ENCODE measurements around the gene FPR2.
A peak's percentile ranks its signal among the peaks of the same experiment; 100 is the strongest.
"Not testable (repeated sequence)": the region's sequence is repeated elsewhere in the genome, so short reads cannot be mapped to it uniquely, and the experiment has no call there.

FPR2 gene

GRCh38 chr19:51784922-51785690, 24.1 kb downstream of the FPR2 start:
- DNase-seq: peak; percentile 98

GRCh38 chr19:51786646-51787494, 25.9 kb downstream of the FPR2 start:
- peak; percentile 53 for DNase-seq

GRCh38 chr19:51788029-51788428, 27.0 kb downstream of the FPR2 start:
- no peak for DNase-seq

- no peak for DNase-seq
Observed at GRCh38 chr19:51789061-51789795, 28.2 kb downstream of the FPR2 start.

- no peak for DNase-seq
Observed at GRCh38 chr19:51792932-51793331, 32.0 kb downstream of the FPR2 start.

DNA sequence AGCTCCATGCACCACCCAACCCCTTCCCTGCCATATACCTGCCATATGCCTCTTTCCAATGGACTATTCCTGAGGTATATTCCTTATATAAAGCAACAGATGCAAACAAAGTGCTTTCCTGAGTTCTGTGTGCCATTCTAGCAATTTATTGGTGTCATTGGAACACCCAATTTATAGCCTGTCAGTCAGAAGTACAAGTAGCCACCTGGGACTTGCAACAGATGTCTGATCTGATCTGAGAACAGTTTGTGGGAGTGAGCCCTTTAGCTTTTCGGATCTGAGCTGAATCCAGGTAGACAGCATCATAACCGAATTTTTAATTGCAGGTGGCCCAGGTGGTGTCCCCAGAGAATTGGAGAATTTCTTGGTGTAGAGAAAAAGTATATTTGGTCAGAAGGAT, 33.0 kb downstream of the FPR2 start:
- no peak for DNase-seq

DNA sequence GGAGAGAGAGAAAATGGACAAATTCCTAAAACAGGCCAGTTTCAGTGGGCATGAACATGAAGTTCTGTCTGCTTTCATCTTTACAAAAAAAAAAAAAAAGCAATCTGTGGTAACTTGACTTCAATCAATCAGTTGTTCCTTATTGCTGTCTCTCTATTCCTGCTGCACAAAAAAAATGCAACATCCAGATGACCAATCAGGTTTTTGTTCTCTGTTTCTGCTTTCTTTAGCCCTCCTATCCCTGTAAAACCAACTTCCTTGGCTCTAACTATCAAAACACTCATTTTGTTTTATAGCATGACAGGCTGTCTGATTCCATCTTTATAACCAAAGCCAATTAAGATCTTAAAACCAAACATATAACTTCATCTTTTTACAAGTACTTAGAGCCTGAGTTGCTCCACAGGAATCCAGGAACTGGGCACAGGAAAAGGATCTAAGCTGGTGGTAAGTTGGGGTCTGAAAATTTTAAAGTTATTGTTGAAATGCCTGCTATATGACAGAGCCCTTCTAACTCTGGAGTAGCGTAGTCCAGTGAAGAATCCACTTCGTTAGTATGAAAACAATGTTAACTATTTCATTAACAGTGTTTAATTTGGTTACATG, 34.0 kb downstream of the FPR2 start, which contains the start of gene FPR3:
TSS of gene FPR3 (plus strand) at position 273 of the 606 bp plus-strand sequence. CDS start 28,592 bp downstream, outside the sequence.
- peak; percentile 67 for DNase-seq

- peak; percentile 99 for DNase-seq
Observed at GRCh38 chr19:51796195-51796679, 35.3 kb downstream of the FPR2 start.

DNA sequence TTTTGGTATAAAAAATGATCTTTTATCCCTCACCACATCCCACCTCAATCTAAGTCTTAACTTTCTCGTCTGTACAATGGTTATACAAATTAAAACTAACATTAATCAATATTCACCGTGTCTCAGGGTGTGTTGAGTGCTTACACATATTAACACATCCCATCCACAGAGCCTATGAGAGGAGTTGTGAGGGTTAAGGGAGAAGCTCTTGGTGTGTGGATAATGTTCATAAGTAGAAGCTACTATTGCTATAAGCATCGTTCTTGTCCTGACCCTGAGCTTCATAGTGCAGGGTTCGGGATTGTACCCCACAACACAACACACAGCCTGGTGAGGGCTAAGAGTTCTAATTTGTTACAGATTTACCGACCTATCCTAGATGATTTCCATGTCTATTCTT, 36.5 kb downstream of the FPR2 start:
- peak; percentile 72 for DNase-seq

GRCh38 chr19:51798062-51798461, 37.1 kb downstream of the FPR2 start:
- no peak for DNase-seq

- peak; percentile 93 for DNase-seq
Observed at GRCh38 chr19:51799034-51799773, 38.2 kb downstream of the FPR2 start.

GRCh38 chr19:51799774-51800472, 38.9 kb downstream of the FPR2 start:
- DNase-seq: peak; percentile 75

DNA sequence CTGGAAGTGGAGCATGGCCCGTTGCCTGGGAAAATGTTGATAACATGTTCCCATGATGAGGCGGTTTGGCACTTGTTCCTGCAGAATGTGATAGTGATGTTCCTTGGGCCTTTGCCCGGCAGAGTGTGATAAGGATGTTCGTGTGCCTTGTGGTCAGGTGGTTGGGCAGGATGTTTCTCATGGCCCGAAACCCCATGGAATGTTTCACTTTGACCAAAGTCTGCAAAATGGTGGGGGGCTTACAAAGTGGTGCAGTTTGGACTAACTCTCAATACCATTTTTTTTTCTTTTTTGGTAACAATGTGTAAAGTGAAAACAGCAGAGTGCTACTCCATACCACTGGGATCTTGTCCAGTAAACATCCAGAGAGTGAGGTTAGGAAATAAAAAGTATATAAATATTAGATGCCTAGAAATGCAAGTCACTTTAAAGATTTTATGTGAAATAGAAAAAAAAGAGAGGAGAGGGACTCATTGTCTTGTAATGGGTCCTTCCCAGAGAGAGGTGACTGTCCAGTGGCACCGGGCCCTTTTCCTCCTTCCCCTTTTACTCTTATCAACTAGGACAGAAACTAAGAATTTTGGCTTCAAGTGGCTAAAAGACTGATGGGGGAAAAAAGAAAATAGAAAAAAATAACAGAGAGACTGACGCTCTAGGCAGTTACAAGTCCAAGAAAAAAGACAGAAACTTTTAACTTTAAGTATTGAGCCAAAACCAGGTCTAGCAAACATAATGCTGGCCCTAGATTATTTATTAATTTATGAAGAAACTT, 39.7 kb downstream of the FPR2 start:
- peak; percentile 99 for DNase-seq

DNA sequence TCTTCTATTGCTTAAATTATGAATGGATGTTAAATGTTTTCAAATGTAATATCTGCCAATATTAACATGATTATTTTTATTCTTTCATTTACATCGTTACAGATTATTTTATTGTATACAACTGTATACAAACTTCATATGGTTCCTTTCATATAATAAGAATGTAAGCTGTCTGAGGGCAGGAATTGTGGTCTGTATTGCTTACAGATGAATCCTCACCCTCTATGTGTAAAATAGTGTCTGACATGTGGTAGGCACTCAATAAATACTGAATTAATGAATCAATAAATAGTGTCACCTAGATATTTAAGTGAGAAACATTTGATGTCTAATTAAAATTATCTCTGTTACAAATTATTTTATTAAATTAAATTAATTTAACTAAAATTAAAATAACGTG, 41.8 kb downstream of the FPR2 start:
- DNase-seq: no peak

GRCh38 chr19:51803519-51803918, 42.5 kb downstream of the FPR2 start:
- peak; percentile 90 for DNase-seq

DNA sequence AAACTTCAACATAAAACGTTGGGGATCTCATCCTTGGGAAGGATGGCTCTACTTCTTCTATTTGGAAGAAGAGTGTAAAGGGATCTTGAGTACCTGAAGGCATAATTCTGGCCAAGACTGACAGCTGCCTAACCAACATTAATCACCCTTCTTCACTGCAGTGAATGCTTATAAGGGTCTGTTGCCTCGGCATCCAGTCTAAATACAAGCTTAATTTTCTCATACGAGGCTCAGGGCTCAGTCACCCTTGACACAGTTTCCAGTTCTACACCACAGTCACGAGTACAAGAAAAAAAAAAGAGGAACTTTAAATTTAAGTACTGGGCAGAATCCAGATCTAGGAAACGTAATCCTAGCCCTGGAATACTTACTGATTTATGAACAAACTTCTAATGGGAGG, 43.0 kb downstream of the FPR2 start:
- peak; percentile 94 for DNase-seq

DNA sequence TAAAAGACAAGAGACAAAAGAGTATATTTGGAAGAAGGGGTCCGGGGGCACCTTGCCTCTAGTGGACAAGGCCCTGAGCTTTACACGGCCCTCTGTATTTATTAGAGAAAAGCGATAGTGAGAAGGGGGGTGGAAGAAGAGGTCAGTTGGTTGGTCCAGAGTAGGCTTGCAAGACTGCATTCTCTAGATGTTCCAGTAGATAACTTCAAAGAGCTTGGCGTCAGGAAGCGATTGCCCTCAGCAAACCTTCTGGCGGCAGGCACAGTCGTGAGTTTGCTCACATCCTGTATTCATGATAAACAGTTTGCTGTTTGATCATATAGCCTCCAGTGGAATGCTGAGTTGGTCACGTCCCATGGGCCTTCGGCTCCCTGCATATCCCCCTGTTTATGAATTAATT, 43.8 kb downstream of the FPR2 start:
- peak; percentile 68 for DNase-seq

- not testable (repeated sequence) for DNase-seq
Observed at GRCh38 chr19:51805396-51805795, 44.4 kb downstream of the FPR2 start.

- not testable (repeated sequence) for DNase-seq
Observed at GRCh38 chr19:51806571-51806970, 45.6 kb downstream of the FPR2 start.

- peak; percentile 91 for DNase-seq
Observed at GRCh38 chr19:51807111-51807701, 46.2 kb downstream of the FPR2 start.
